Transverse colon (tissue), 4 donors: ENCODE data around the gene NR1H2. TPM values are rescaled to one million over a fixed set of nuclear protein-coding genes. Genes with fewer than 3 reads are reported as not detected.
A peak's percentile ranks its signal among the peaks of the same experiment; 100 is the strongest.

Experiments used
- DNase-seq: peaks from one replicate; pipeline ENCODE4 v3.0.0-alpha.2; 2019
- H3K27ac ChIP-seq, 4 donors: fragments of 200-600 bp; sonication (generic); 2 replicates each; pipeline ENCODE4 v1.5.1; 2016 to 2018; ENCODE audit warnings: inconsistent platforms in 4 of 4
- H3K27me3 ChIP-seq: fragments of 200-600 bp; sonication (generic); 2 replicates; pipeline ENCODE4 v1.5.1; 2017; ENCODE audit warnings: inconsistent platforms
- H3K36me3 ChIP-seq, 4 donors: fragments of 200-600 bp; sonication (generic); 2 replicates each; pipeline ENCODE4 v1.5.1; 2017 to 2019; ENCODE audit warnings: inconsistent platforms in 4 of 4
- H3K4me1 ChIP-seq, 4 donors: fragments of 200-600 bp; sonication (generic); 2 replicates each; pipeline ENCODE4 v1.5.1; 2017 to 2020; ENCODE audit warnings: inconsistent platforms in 4 of 4
- H3K4me3 ChIP-seq, 4 donors: fragments of 200-600 bp; sonication (generic); 1 replicate in 1 of 4; 2 replicates in 3 of 4; pipeline versions ENCODE4 v1.5.1 to v1.6.1; 2017 to 2019; ENCODE audit warnings: inconsistent platforms in 4 of 4
- H3K9me3 ChIP-seq, 2 donors: fragments of 200-600 bp; sonication (generic); 2 replicates each; pipeline ENCODE4 v1.5.1; 2017 to 2019; ENCODE audit warnings: inconsistent platforms in 2 of 2
- EP300 ChIP-seq: sonication (generic); formaldehyde crosslinking; IDR thresholded peaks from one replicate; pipeline ENCODE4 v1.6.1; 2017; ENCODE audit warnings: antibody characterized with exemption, low read depth
- POLR2A ChIP-seq: fragments of 450-650 bp; IDR thresholded peaks from one replicate; pipeline ENCODE4 v1.6.1; 2016; ENCODE audit warnings: antibody characterized with exemption, mild to moderate bottlenecking, moderate library complexity
- POLR2AphosphoS5 ChIP-seq, 3 donors: sonication (generic); formaldehyde crosslinking; IDR thresholded peaks; one replicate each; pipeline ENCODE4 v1.6.1; 2016; ENCODE audit warnings: antibody characterized with exemption in 3 of 3
- WGBS, 2 donors: methylation state at CpG; one replicate each; pipeline ENCODE4 v1.1.5; 2018; ENCODE audit warnings: low coverage in 1 of 2; 5-methylcytosine and 5-hydroxymethylcytosine counted together
- in situ Hi-C, 4 donors: fragments of 200-750 bp; cut with MboI; loops; one replicate each; pipeline versions ENCODE4 v1.15.0 to v1.15.1; 2017; ENCODE audit warnings: low sequenced_read_pairs in 3 of 4, low pct_ligation_motif_present in 1 of 4, low pct_unique_long_range_greater_than_20kb in 1 of 4
- intact Hi-C: fragments of 100-400 bp; cut with DNase I; formaldehyde crosslinking; loops from one replicate; pipeline ENCODE4 v1.15.1; 2023; ENCODE audit warnings: low total_unique reads
- total RNA-seq, 4 donors: library from RNA; depleted of rRNA; stranded (reverse); fragments of >200 nt; gene quantifications; one replicate each; pipeline ENCODE4 v1.1.0, GENCODE V29; 2016
- TF ChIP-seq, protein P1 (sequence below), 5 experiments: fragments of 200-600 bp in 3 of 5; fragments of 450-650 bp in 2 of 5; sonication (generic) in 3 of 5; IDR thresholded peaks; 1 replicate in 2 of 5; 2 replicates in 3 of 5; pipeline ENCODE4 v1.5.1; 2016 to 2017; ENCODE audit warnings: antibody characterized with exemption in 5 of 5, inconsistent platforms in 3 of 5, mild to moderate bottlenecking in 2 of 5, moderate library complexity in 1 of 5

The NR1H2 gene
- total RNA-seq, 4 donors from 2014 or later: 80.8 to 192 (median 102) TPM

DNA sequence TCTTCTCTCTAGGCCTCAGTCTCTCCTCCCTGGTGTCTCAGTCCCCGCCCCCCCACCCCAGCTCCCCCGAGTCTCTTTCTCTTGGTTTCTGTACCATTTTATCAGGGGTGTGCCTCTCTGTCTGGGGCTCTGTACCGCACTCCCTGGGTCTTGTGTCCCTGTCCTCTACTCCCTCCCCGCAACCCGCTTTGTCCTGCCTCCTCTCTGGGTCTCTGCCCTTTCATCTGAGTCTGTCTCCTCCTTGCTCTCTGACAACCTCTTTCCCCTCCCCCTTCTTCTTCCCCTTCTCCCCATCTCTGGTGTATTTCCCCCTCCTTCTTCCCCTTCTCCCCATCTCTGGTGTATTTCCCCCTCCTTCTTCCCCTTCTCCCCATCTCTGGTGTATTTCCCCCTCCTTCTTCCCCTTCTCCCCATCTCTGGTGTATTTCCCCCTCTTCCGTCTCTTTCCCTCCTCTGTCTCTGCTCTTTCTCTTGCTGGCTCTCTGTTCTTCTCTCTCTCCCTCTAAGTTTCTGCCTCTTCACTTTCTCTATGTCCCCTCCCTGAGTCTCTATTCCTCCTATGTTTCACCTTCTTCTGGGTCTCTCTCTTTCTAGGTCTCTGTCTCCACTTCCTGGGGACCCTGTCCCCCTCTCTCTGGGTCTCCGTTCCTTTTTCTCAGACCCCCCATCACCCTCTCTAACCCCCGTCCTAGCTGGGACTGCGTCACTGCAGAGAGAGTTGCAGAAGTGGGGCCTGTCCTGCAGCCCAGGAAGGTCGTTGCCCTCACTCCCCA lies 44.9 kb upstream of the NR1H2 start:
- TF ChIP-seq EP300 (no peak), POLR2A (no peak), POLR2AphosphoS5 (IDR thresholded peaks at IDR 0.05) (no peak)
- TF ChIP-seq, protein P1, sequence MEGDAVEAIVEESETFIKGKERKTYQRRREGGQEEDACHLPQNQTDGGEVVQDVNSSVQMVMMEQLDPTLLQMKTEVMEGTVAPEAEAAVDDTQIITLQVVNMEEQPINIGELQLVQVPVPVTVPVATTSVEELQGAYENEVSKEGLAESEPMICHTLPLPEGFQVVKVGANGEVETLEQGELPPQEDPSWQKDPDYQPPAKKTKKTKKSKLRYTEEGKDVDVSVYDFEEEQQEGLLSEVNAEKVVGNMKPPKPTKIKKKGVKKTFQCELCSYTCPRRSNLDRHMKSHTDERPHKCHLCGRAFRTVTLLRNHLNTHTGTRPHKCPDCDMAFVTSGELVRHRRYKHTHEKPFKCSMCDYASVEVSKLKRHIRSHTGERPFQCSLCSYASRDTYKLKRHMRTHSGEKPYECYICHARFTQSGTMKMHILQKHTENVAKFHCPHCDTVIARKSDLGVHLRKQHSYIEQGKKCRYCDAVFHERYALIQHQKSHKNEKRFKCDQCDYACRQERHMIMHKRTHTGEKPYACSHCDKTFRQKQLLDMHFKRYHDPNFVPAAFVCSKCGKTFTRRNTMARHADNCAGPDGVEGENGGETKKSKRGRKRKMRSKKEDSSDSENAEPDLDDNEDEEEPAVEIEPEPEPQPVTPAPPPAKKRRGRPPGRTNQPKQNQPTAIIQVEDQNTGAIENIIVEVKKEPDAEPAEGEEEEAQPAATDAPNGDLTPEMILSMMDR (IDR thresholded peaks at IDR 0.05): no peak
- Histone ChIP-seq H3K27me3 (peaks cover 65% of the 10 kb centered on the region), H3K9me3 (no peaks in the 10 kb centered on the region), H3K27ac (peak overlapping the region; percentile 17 to 38 (median 34)), H3K36me3 (no peaks in the 10 kb centered on the region), H3K4me3 (peak overlapping the region in 3 of 4 donors; percentile 11 to 42 (median 18)), H3K4me1 (peaks cover 0 to 49% (median 39%) of the 10 kb centered on the region in 4 donors)
- 0 to 14% methylated on average over 6 to 10 of the region's 10 CpGs for WGBS, 2 donors
- intact Hi-C loops: no loop called here
- in situ Hi-C loops: no loop called here
- no peak for DNase-seq

DNA sequence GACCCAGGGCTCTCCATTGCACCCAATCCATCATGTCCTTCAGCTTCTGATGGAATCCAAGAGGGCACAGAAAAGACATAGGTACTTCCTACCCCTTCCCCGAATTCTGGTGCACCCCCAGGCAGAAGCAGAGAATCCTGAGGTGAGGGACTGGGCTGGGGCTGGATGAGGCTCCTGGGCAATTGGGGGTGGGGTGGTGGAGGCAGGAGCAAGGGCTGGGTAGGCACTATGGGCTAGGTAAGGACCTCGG lies 44.3 kb upstream of the NR1H2 start:
- 0 to 33% methylated on average over 1 to 2 of the region's 2 CpGs for WGBS, 2 donors
- no peak for DNase-seq
- Histone ChIP-seq H3K36me3 (no peaks in the 10 kb centered on the region), H3K9me3 (no peaks in the 10 kb centered on the region), H3K27ac (peak overlapping the region in 1 of 4 donors; percentile 2), H3K4me3 (no peak overlapping the region), H3K4me1 (peaks cover 0 to 47% (median 39%) of the 10 kb centered on the region in 4 donors), H3K27me3 (peaks cover 60% of the 10 kb centered on the region)
- TF ChIP-seq POLR2AphosphoS5 (IDR thresholded peaks at IDR 0.05): no peak
- no peak for TF ChIP-seq EP300
- TF ChIP-seq, protein P1 (IDR thresholded peaks at IDR 0.05): no peak
- no peak for TF ChIP-seq POLR2A
- in situ Hi-C loops (no loop called here), intact Hi-C loops (no loop called here)

DNA sequence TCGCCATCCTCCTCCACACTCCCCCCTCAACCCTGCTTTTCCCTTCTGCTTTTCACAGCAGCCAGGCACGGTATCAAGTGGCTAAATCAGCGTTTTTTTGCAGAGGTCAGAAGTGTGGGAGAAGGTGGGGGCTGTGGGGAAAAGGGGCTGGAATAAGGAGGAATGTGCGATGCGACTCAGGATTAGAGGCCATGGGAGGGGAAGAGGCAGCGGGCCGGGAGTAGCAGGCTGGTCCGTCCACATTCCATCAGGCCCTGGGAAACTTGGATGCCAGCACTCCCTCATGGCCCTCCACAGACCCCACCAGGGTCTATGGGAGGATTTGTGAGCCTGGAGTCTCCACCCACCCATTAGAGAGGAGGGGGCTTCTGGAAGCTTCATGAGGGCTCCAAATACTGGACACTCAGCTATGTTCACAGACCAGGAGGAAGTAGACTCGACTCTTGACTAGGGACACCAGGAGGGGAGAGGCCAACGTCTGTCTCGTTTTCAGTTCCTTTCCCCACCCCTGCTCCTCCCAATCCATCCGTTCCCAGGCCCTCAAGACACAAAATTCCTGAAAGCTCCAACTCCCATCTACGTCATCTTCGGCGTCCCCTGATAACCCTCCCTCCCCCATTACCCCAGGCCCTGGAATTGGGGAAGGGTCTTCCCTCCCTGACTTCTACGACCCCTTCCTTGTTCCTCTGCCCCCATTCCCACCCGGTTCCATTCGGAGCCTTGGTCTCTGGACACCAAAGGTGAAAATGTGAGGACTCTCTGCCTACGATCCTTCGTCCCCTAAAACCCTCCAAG lies 43.8 kb upstream of the NR1H2 start:
- DNase-seq: no peak
- WGBS, 2 donors: 2 to 8% methylated on average over 7 to 20 of the region's 20 CpGs
- Histone ChIP-seq H3K4me3 (peak overlapping the region in 1 of 4 donors; percentile 45), H3K27me3 (peaks cover 54% of the 10 kb centered on the region), H3K36me3 (no peaks in the 10 kb centered on the region), H3K9me3 (no peaks in the 10 kb centered on the region), H3K27ac (peak overlapping the region; percentile 23 to 55 (median 50)), H3K4me1 (peaks cover 0 to 46% (median 39%) of the 10 kb centered on the region in 4 donors)
- intact Hi-C loops (no loop called here), in situ Hi-C loops (no loop called here)
- TF ChIP-seq, protein P1 (IDR thresholded peaks at IDR 0.05): no peak
- TF ChIP-seq EP300 (no peak), POLR2A (no peak), POLR2AphosphoS5 (IDR thresholded peaks at IDR 0.05) (no peak)

DNA sequence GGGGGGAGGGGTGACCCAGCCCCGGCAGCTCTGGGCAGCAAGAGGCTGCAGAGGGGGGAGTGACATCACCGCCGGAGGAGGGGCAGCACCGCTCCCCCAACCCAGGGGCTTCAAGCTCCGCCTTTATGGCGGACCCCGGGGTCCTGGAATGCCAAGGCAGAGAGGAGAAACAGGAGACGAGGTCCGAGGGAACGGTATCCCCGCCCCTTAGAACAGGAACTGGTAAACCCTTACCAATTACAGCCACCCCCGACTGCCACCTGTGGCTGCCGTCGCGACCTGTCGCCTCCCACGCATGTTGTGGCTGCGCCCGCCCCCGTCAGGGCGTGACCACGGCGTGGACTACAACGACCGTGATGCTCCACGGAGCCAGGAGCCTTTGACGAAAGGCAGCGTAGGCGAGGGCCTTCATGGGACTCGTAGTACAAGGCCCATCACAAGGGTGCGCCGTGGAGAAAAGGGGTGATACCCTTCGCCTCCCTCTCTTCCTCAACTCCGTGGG lies 43.0 kb upstream of the NR1H2 start:
- intact Hi-C loops (no loop called here), in situ Hi-C loops (no loop called here)
- TF ChIP-seq POLR2A (no peak), EP300 (no peak)
- TF ChIP-seq, protein P1 (IDR thresholded peaks at IDR 0.05): no peak
- WGBS, 2 donors: 3% methylated on average over 34 of the region's 34 CpGs; no CpG with 5 or more reads in 1 of the 2 donors
- Histone ChIP-seq H3K4me3 (peak overlapping the region in 3 of 4 donors; percentile 9 to 45 (median 37)), H3K36me3 (no peaks in the 10 kb centered on the region), H3K9me3 (no peaks in the 10 kb centered on the region), H3K27ac (peak overlapping the region; percentile 48 to 60 (median 54)), H3K4me1 (peaks cover 0 to 46% (median 38%) of the 10 kb centered on the region in 4 donors), H3K27me3 (peaks cover 47% of the 10 kb centered on the region)
- peak; percentile 88 for DNase-seq
